Activated naive CD4-positive, alpha-beta T cell treated with anti-CD3 and anti-CD28 coated beads, Interleukin-2, amount 50 U/mL, for 16 hours (primary cell): Measurements from ENCODE around the gene ZG16.
"Not testable (repeated sequence)": the region's sequence is repeated elsewhere in the genome, so short reads cannot be mapped to it uniquely, and the experiment has no call there.

Experiments
- DNase-seq: peaks from one replicate; pipeline ENCODE4 v3.0.0-alpha.2; 2020

The ZG16 gene

GRCh38 chr16:29790183-29790948 lies 12.3 kb downstream of the ZG16 start, which contains the start of gene KIF22:
TSS of gene KIF22 (plus strand) at chr16:29790751. CDS start at chr16:29790760, 9 bp downstream.
- peak; percentile 100 for DNase-seq

GRCh38 chr16:29790949-29791844 lies 13.1 kb downstream of the ZG16 start:
- no peak for DNase-seq

- no peak for DNase-seq
These were observed 14.1 kb downstream of the ZG16 start for GRCh38 chr16:29791845-29792807.

GRCh38 chr16:29793153-29793552 lies 15.1 kb downstream of the ZG16 start:
- DNase-seq: not testable (repeated sequence)

GRCh38 chr16:29794231-29794710 lies 16.2 kb downstream of the ZG16 start:
- DNase-seq: no peak

- no peak for DNase-seq
These were observed 24.4 kb downstream of the ZG16 start for GRCh38 chr16:29802416-29802935.

GRCh38 chr16:29804020-29804419 lies 26.0 kb downstream of the ZG16 start:
- DNase-seq: no peak

- DNase-seq: no peak
These were observed 26.6 kb downstream of the ZG16 start for GRCh38 chr16:29804455-29805231.

- peak; percentile 98 for DNase-seq
These were observed 27.4 kb downstream of the ZG16 start for GRCh38 chr16:29805232-29806098.

GRCh38 chr16:29806099-29806579 lies 28.1 kb downstream of the ZG16 start, which contains the start of gene MAZ:
TSS of gene MAZ (plus strand) at chr16:29806529. CDS start at chr16:29806702, 173 bp downstream.
- DNase-seq: peak; percentile 79

- peak; percentile 71 for DNase-seq
These were observed 28.8 kb downstream of the ZG16 start for GRCh38 chr16:29806641-29807425.

- DNase-seq: peak; percentile 86
These were observed 29.6 kb downstream of the ZG16 start for GRCh38 chr16:29807426-29808218.

GRCh38 chr16:29808219-29808900 lies 30.3 kb downstream of the ZG16 start:
- peak; percentile 44 for DNase-seq

- no peak for DNase-seq
These were observed 31.1 kb downstream of the ZG16 start for GRCh38 chr16:29809031-29809747.

GRCh38 chr16:29809850-29810698 lies 32.0 kb downstream of the ZG16 start:
- peak; percentile 38 for DNase-seq

GRCh38 chr16:29810699-29811169 lies 32.7 kb downstream of the ZG16 start:
- no peak for DNase-seq
